Activated CD4-positive, CD25-positive, alpha-beta regulatory T cell (primary cell): ENCODE data around the gene GPRIN2.
"Not testable (repeated sequence)": the region's sequence is repeated elsewhere in the genome, so short reads cannot be mapped to it uniquely, and the experiment has no call there.

Experiments used
- DNase-seq, 4 experiments: peaks; one replicate each; lab custom pipeline; 2025; lab: John Stamatoyannopoulos, UW

The GPRIN2 gene

DNA sequence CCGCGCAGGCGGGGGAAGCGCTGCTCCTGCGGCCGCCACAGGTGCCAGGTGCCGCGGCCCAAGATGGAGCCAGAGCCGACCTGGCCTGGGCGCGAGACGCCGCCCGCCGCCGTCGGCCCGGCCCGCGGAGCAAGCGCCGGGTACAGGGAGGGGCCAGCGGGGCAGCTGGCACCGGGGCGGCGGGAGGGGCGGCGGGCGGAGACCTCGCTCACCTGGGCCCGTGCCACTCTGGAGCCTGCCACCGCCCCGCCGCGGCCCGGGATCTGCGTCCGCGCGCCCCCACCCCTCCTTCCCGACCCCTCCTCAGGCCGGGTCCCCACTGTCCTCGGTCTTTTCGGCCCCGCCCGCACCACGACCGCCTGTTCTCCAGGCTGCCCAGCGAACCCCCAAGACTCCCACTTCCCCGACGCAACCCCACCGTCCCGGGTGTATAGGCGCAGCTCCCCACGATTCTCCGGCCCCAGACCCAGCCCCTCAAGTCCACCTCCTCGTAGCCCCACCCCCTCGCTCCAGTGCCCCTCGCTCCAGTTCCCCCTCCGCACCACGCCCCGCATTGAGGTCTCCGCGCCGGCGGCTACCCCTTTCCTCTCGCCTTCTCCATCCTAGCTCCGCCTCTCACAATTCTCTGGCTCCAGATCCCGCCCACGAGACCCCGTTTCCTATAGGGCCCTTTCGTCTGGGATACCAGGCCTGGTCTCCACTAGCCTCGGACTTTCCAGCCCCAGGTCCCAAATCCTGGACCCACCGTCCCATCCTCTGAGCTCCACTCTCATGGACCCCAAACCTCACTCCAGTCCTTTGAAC lies at the start of gene GPRIN2:
Gene GPRIN2 (minus strand): TSS at position 144 of the 804 bp plus-strand sequence. CDS start 5,922 bp downstream, outside the sequence.
- DNase-seq: no peak

DNA sequence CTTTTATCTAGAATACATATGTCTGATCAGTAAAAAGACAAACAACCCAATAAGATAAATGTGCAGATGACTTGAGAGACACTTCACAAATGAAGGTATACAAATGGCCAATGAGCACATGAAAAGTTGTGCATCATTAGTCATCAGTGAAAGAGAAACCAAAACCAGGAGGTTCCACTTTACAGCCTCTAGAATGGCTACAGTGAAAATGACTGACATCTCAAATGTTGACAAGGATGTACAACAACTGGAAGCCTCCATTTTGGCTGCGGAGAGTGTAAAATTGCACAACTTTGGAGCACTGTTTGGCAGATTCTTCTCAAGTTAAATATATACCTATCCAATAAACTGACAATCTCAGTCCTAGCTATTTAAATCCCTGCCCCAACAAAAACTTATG lies 44.1 kb upstream of the GPRIN2 start:
- DNase-seq: not testable (repeated sequence)

- DNase-seq: not testable (repeated sequence)
These were observed 41.3 kb upstream of the GPRIN2 start for GRCh38 chr10:46597616-46598246.

DNA sequence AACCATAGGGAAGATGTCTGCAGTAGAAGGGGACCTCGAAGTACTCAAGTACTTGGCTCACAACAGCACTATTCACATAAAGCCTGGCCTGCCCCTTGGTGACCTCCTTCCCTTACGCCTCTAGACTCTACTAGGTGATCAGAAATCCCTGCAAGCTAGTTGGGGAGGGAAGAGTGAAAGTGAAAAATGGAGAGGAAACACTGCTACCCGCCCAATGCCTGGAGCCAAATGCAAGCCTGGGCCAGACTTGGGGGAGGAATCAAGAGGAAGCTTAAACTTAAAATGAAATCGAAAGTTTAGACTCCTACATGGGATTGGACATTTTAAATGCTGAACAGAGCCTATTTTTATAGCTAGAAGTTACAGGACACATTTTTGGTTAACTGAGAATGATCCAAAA lies 40.1 kb upstream of the GPRIN2 start:
- not testable (repeated sequence) for DNase-seq

- DNase-seq: not testable (repeated sequence)
These were observed 38.1 kb upstream of the GPRIN2 start for GRCh38 chr10:46594453-46595063.

DNA sequence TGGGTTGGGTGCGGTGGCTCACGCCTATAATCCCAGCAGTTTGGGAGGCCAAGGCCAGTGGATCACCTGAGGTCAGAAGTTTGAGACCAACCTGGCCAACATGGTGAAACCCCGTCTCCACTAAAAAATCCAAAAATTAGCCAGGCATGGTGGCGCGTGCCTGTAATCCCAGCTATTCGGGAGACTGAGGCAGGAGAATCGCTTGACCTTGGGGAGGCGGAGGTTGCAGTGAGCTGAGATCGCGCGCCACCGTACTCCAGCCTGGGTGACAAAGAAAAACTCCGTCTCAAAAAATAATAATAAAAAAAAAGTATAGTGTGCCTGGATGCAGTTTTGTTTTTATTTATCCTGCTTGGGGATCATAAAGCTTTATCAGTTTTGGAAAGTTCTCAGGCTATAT lies 36.8 kb upstream of the GPRIN2 start:
- not testable (repeated sequence) for DNase-seq

DNA sequence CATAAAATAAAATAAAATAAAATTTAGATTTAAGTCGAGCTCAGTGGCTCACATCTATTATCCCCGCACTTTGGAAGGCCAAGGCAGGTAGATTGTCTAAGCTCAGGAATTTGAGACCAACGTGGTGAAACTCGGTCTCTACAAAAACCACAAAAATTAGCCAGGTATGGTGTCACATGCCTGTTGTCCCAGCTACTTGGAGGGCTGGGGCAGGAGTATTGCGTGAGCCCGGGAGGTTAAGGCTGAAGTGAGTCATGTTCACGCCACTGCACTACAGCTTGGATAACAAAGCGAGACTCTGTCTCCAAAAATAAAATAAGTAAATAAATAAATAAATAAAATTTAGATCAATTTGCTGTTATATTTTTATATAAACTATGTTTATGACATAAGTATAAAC lies 34.6 kb upstream of the GPRIN2 start:
- DNase-seq: not testable (repeated sequence)

- not testable (repeated sequence) for DNase-seq
These were observed 33.1 kb upstream of the GPRIN2 start for GRCh38 chr10:46589589-46589988.

DNA sequence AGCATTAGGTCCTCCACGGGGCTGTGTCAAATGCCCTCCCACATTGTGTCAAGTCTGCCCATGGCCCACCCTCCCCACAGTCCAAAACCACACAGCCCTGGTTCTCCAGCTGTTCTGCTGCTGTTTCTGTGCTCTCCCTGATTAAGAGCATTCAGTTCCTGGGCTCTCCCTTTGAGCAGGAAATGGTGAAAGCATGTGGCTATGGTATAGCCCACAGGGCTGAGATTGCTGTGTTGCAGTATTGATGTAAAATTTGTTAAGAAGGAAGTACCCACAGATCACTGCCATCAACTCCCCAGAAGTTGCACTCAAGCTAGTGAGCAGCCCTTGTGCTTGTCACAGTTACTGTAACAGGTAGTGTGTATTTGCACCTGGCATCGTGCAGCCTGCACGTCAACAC lies 31.8 kb upstream of the GPRIN2 start:
- not testable (repeated sequence) for DNase-seq

GRCh38 chr10:46587546-46587945 lies 31.1 kb upstream of the GPRIN2 start:
- DNase-seq: not testable (repeated sequence)

DNA sequence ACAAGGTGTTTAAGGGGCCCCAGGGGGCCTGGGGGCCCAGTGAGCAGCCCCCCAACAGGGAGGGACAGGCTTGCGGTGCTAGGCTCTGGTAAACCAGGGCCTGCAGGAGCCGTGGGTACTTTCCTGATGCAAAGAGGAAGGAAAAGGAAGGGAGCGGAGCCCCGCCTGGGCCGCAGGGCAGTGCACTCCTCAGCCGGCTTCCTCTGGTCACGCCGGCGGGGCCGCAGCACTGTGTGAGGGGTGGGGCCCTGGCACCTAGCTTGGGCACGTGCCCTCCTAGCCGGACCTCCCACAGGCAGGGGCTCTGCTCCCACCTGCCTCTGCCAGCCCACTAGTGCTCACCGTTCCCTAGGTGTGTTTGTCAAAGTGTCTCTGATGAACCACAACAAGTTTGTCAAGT lies 28.8 kb upstream of the GPRIN2 start:
- not testable (repeated sequence) for DNase-seq

GRCh38 chr10:46584196-46584595 lies 27.7 kb upstream of the GPRIN2 start:
- DNase-seq: not testable (repeated sequence)

GRCh38 chr10:46582568-46582967 lies 26.1 kb upstream of the GPRIN2 start:
- DNase-seq: not testable (repeated sequence)

DNA sequence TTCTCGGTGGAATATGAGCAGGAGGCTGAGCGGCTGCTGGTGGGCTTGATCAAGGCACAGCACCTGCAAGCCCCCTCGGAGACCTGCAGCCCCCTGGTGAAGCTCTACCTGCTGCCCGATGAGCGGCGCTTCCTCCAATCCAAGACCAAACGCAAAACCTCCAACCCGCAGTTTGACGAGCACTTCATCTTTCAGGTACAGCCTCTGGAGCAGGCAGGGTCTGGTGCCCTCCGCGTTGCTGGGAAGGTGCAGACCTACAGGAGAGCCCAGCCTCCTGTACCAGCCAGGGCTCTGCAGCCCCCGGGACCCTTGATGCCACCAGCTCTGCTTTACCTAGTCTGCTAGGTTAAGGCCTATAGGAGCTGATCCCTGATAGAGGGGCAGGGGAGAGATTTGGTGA lies 25.5 kb upstream of the GPRIN2 start:
- not testable (repeated sequence) for DNase-seq

DNA sequence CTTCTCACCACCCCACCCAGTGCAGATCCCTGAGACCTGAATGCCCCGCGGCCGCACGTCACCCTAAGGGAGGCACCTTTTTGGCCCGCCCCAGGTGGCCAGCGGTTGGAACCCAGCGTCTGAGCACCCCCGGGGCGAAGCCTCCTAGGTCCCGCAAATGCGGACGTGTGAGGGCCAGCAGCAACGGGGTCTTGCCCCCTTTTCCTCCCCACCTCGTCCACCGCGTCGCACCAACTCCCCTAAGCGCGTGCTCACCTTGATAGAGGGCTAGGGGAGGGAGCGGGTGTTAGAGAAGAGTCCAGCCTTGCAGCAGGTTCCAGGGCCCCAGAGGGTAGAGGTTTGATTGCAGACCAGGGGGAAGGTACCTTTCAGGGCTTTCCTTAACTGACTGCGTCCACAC lies 22.9 kb upstream of the GPRIN2 start:
- DNase-seq: not testable (repeated sequence)

- DNase-seq: not testable (repeated sequence)
These were observed 22.2 kb upstream of the GPRIN2 start, which contains the start of gene SYT15 for GRCh38 chr10:46578474-46579178. SYT15 (plus strand) TSS chr10:46579128; CDS start chr10:46579169, 41 bp downstream.

- DNase-seq: not testable (repeated sequence)
These were observed 21.4 kb upstream of the GPRIN2 start for GRCh38 chr10:46577624-46578473.

- DNase-seq: not testable (repeated sequence)
These were observed 17.4 kb upstream of the GPRIN2 start for GRCh38 chr10:46573884-46574283.

DNA sequence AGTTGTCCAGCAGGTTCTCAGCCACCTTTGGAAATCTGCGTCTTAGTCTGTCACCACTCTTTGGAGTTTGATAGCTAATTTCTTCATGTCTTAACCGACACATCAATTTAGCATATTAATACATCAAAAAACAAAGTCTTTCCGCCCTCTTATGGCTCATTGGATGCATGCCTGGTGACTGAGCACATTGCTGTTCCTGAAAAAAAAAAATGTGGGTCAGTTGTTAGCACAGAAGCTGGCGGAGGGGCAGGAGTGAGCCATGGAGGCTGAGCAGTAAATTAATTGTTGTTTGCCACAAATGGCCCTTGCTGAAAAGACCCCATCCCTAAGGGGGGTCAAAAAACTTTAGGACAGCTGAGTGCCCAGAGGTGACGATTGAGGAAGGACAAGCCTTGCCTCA lies 16.9 kb upstream of the GPRIN2 start:
- not testable (repeated sequence) for DNase-seq

- not testable (repeated sequence) for DNase-seq
These were observed 16.3 kb upstream of the GPRIN2 start for GRCh38 chr10:46572765-46573164.

GRCh38 chr10:46570655-46571054 lies 14.2 kb upstream of the GPRIN2 start:
- DNase-seq: not testable (repeated sequence)
